ENCODE measurements around the gene SLC12A3.

The SLC12A3 gene

GRCh38 chr16:56833243-56833970, 31.6 kb upstream of the SLC12A3 start:
- WGBS (ENCODE audit: extremely low coverage, insufficient coverage, low lambda C conversion rate), result no CpG with 5 or more reads among the region's 9 CpGs
- H3K18ac ChIP-seq (ENCODE audit: low read length), result no peak overlapping the region
- H3K56ac ChIP-seq (ENCODE audit: low read length), result no peak overlapping the region
- no peak overlapping the region for H3K27ac ChIP-seq (ENCODE audit: low read depth, low read length)
- H3K4me1 ChIP-seq (ENCODE audit: control insufficient read depth, low read depth, low read length), result no peaks in the 10 kb centered on the region
- H3K4ac ChIP-seq (ENCODE audit: low read depth, low read length), result no peak overlapping the region
- no peaks in the 10 kb centered on the region for H3K27me3 ChIP-seq (ENCODE audit: insufficient read depth, low read length, poor library complexity)
- H2AK5ac ChIP-seq (ENCODE audit: low read length), result no peak overlapping the region
- no peaks in the 10 kb centered on the region for H3K79me2 ChIP-seq (ENCODE audit: control insufficient read depth, insufficient read depth, low read length)
- H3K4me3 ChIP-seq (ENCODE audit: low read length), result no peak overlapping the region
- no peak overlapping the region for H3K9ac ChIP-seq (ENCODE audit: low read length)
- H3K79me1 ChIP-seq (ENCODE audit: low read length), result no peaks in the 10 kb centered on the region
- H2BK120ac ChIP-seq (ENCODE audit: low read depth, low read length), result no peak overlapping the region
- no peak overlapping the region for H3K23ac ChIP-seq (ENCODE audit: low read length)
- H3K4me2 ChIP-seq (ENCODE audit: low read length), result no peak overlapping the region
- H4K8ac ChIP-seq (ENCODE audit: low read depth, low read length), result no peak overlapping the region
- no peak overlapping the region for H2BK15ac ChIP-seq (replicated peaks; ENCODE audit: low read depth)
- peaks cover 16% of the 10 kb centered on the region for H3K36me3 ChIP-seq (ENCODE audit: control insufficient read depth, insufficient read depth, low read length)
- no peak overlapping the region for H4K5ac ChIP-seq (ENCODE audit: low read length)
- no peak overlapping the region for H2BK5ac ChIP-seq (ENCODE audit: low read length)
- no peak for DNase-seq

- no peak overlapping the region for H3K18ac ChIP-seq (ENCODE audit: low read length)
- no peak overlapping the region for H3K4me2 ChIP-seq (ENCODE audit: low read length)
- H2BK5ac ChIP-seq (ENCODE audit: low read length), result no peak overlapping the region
- no peaks in the 10 kb centered on the region for H3K79me2 ChIP-seq (ENCODE audit: control insufficient read depth, insufficient read depth, low read length)
- no peaks in the 10 kb centered on the region for H3K4me1 ChIP-seq (ENCODE audit: control insufficient read depth, low read depth, low read length)
- no peak overlapping the region for H4K5ac ChIP-seq (ENCODE audit: low read length)
- no peak overlapping the region for H4K8ac ChIP-seq (ENCODE audit: low read depth, low read length)
- H3K27me3 ChIP-seq (ENCODE audit: insufficient read depth, low read length, poor library complexity), result no peaks in the 10 kb centered on the region
- no peaks in the 10 kb centered on the region for H3K79me1 ChIP-seq (ENCODE audit: low read length)
- H3K9ac ChIP-seq (ENCODE audit: low read length), result no peak overlapping the region
- peaks cover 12% of the 10 kb centered on the region for H3K36me3 ChIP-seq (ENCODE audit: control insufficient read depth, insufficient read depth, low read length)
- no peak for DNase-seq
- no peak overlapping the region for H3K23ac ChIP-seq (ENCODE audit: low read length)
- no peak overlapping the region for H3K27ac ChIP-seq (ENCODE audit: low read depth, low read length)
- H2BK120ac ChIP-seq (ENCODE audit: low read depth, low read length), result no peak overlapping the region
- no peak overlapping the region for H3K56ac ChIP-seq (ENCODE audit: low read length)
- no peak overlapping the region for H3K4me3 ChIP-seq (ENCODE audit: low read length)
- no peak overlapping the region for H2BK15ac ChIP-seq (replicated peaks; ENCODE audit: low read depth)
- no CpG with 5 or more reads among the region's 2 CpGs for WGBS (ENCODE audit: extremely low coverage, insufficient coverage, low lambda C conversion rate)
- H3K4ac ChIP-seq (ENCODE audit: low read depth, low read length), result no peak overlapping the region
- H2AK5ac ChIP-seq (ENCODE audit: low read length), result no peak overlapping the region
These were observed 29.7 kb upstream of the SLC12A3 start for GRCh38 chr16:56835320-56835719.

GRCh38 chr16:56836410-56837230, 28.4 kb upstream of the SLC12A3 start:
- no peak overlapping the region for H3K4me2 ChIP-seq (ENCODE audit: low read length)
- H2BK15ac ChIP-seq (replicated peaks; ENCODE audit: low read depth), result no peak overlapping the region
- no peaks in the 10 kb centered on the region for H3K79me1 ChIP-seq (ENCODE audit: low read length)
- no peak for DNase-seq
- H2BK120ac ChIP-seq (ENCODE audit: low read depth, low read length), result no peak overlapping the region
- no peak overlapping the region for H2AK5ac ChIP-seq (ENCODE audit: low read length)
- no CpG with 5 or more reads among the region's 5 CpGs for WGBS (ENCODE audit: extremely low coverage, insufficient coverage, low lambda C conversion rate)
- H3K36me3 ChIP-seq (ENCODE audit: control insufficient read depth, insufficient read depth, low read length), result peaks cover 14% of the 10 kb centered on the region
- no peak overlapping the region for H3K4ac ChIP-seq (ENCODE audit: low read depth, low read length)
- H3K56ac ChIP-seq (ENCODE audit: low read length), result no peak overlapping the region
- no peak overlapping the region for H3K4me3 ChIP-seq (ENCODE audit: low read length)
- H3K4me1 ChIP-seq (ENCODE audit: control insufficient read depth, low read depth, low read length), result no peaks in the 10 kb centered on the region
- no peaks in the 10 kb centered on the region for H3K27me3 ChIP-seq (ENCODE audit: insufficient read depth, low read length, poor library complexity)
- H4K5ac ChIP-seq (ENCODE audit: low read length), result no peak overlapping the region
- no peak overlapping the region for H4K8ac ChIP-seq (ENCODE audit: low read depth, low read length)
- H3K79me2 ChIP-seq (ENCODE audit: control insufficient read depth, insufficient read depth, low read length), result no peaks in the 10 kb centered on the region
- no peak overlapping the region for H3K27ac ChIP-seq (ENCODE audit: low read depth, low read length)
- no peak overlapping the region for H3K18ac ChIP-seq (ENCODE audit: low read length)
- no peak overlapping the region for H3K23ac ChIP-seq (ENCODE audit: low read length)
- no peak overlapping the region for H2BK5ac ChIP-seq (ENCODE audit: low read length)
- H3K9ac ChIP-seq (ENCODE audit: low read length), result no peak overlapping the region

GRCh38 chr16:56838622-56839337, 26.2 kb upstream of the SLC12A3 start:
- H3K27ac ChIP-seq (ENCODE audit: low read depth, low read length), result no peak overlapping the region
- no peak overlapping the region for H4K5ac ChIP-seq (ENCODE audit: low read length)
- no peak overlapping the region for H3K4me2 ChIP-seq (ENCODE audit: low read length)
- DNase-seq, result no peak
- H3K18ac ChIP-seq (ENCODE audit: low read length), result no peak overlapping the region
- H3K4me3 ChIP-seq (ENCODE audit: low read length), result no peak overlapping the region
- no peak overlapping the region for H2AK5ac ChIP-seq (ENCODE audit: low read length)
- no peak overlapping the region for H3K4ac ChIP-seq (ENCODE audit: low read depth, low read length)
- no peak overlapping the region for H2BK120ac ChIP-seq (ENCODE audit: low read depth, low read length)
- no peak overlapping the region for H3K56ac ChIP-seq (ENCODE audit: low read length)
- H3K4me1 ChIP-seq (ENCODE audit: control insufficient read depth, low read depth, low read length), result no peaks in the 10 kb centered on the region
- no peak overlapping the region for H3K9ac ChIP-seq (ENCODE audit: low read length)
- H2BK5ac ChIP-seq (ENCODE audit: low read length), result no peak overlapping the region
- peaks cover 8% of the 10 kb centered on the region for H3K36me3 ChIP-seq (ENCODE audit: control insufficient read depth, insufficient read depth, low read length)
- no CpG with 5 or more reads among the region's 9 CpGs for WGBS (ENCODE audit: extremely low coverage, insufficient coverage, low lambda C conversion rate)
- H2BK15ac ChIP-seq (replicated peaks; ENCODE audit: low read depth), result no peak overlapping the region
- no peak overlapping the region for H3K23ac ChIP-seq (ENCODE audit: low read length)
- no peak overlapping the region for H4K8ac ChIP-seq (ENCODE audit: low read depth, low read length)
- no peaks in the 10 kb centered on the region for H3K79me2 ChIP-seq (ENCODE audit: control insufficient read depth, insufficient read depth, low read length)
- no peaks in the 10 kb centered on the region for H3K79me1 ChIP-seq (ENCODE audit: low read length)
- no peaks in the 10 kb centered on the region for H3K27me3 ChIP-seq (ENCODE audit: insufficient read depth, low read length, poor library complexity)

GRCh38 chr16:56841233-56841632, 23.8 kb upstream of the SLC12A3 start:
- Histone ChIP-seq H4K8ac (ENCODE audit: low read depth, low read length) (no peak overlapping the region), H3K27ac (ENCODE audit: low read depth, low read length) (no peak overlapping the region), H3K4ac (ENCODE audit: low read depth, low read length) (no peak overlapping the region), H2BK15ac (replicated peaks; ENCODE audit: low read depth) (no peak overlapping the region), H3K4me3 (ENCODE audit: low read length) (no peak overlapping the region), H3K4me2 (ENCODE audit: low read length) (no peak overlapping the region), H2AK5ac (ENCODE audit: low read length) (no peak overlapping the region), H3K79me2 (ENCODE audit: control insufficient read depth, insufficient read depth, low read length) (no peaks in the 10 kb centered on the region), H3K9ac (ENCODE audit: low read length) (no peak overlapping the region), H4K5ac (ENCODE audit: low read length) (no peak overlapping the region), H3K23ac (ENCODE audit: low read length) (no peak overlapping the region), H3K27me3 (ENCODE audit: insufficient read depth, low read length, poor library complexity) (no peaks in the 10 kb centered on the region), H3K4me1 (ENCODE audit: control insufficient read depth, low read depth, low read length) (no peaks in the 10 kb centered on the region), H3K56ac (ENCODE audit: low read length) (no peak overlapping the region), H2BK120ac (ENCODE audit: low read depth, low read length) (no peak overlapping the region), H3K79me1 (ENCODE audit: low read length) (no peaks in the 10 kb centered on the region), H3K18ac (ENCODE audit: low read length) (no peak overlapping the region), H2BK5ac (ENCODE audit: low read length) (no peak overlapping the region), H3K36me3 (ENCODE audit: control insufficient read depth, insufficient read depth, low read length) (peaks cover 9% of the 10 kb centered on the region)
- no peak for DNase-seq
- WGBS (ENCODE audit: extremely low coverage, insufficient coverage, low lambda C conversion rate), result no CpG with 5 or more reads among the region's 2 CpGs

Data from mesendoderm (in vitro differentiated cells).